Measurements from ENCODE around the gene ARHGAP26. TPM values are rescaled to one million over a fixed set of nuclear protein-coding genes. Genes with fewer than 3 reads are reported as not detected.

Gene ARHGAP26
- polyA plus RNA-seq, 3 donors = 26.5 to 56.8 (median 28.7) TPM

- peak overlapping the region; percentile 35 to 79 (median 50) for H3K27ac Mint-ChIP-seq
- Histone ChIP-seq H3K4me2 (replicated peaks; ENCODE audit: extremely low read depth, low read length, poor library complexity, severe bottlenecking) (no peak overlapping the region), H3K4me1 (ENCODE audit: control insufficient read depth in 1 of 2, insufficient read depth in 2 of 2, low read length in 2 of 2) (peaks cover 56% of the 10 kb centered on the region in 2 donors), H3K9ac (ENCODE audit: insufficient read depth, low read length, poor library complexity, severe bottlenecking) (no peak overlapping the region), H3K4me3 (replicated peaks in 1 of 3; ENCODE audit: low read depth in 2 of 3, low read length in 3 of 3) (no peak overlapping the region), H3K9me3 (replicated peaks in 1 of 2; ENCODE audit: control insufficient read depth in 1 of 2, insufficient read depth in 1 of 2, low read length in 2 of 2) (no peaks in the 10 kb centered on the region), H3K27me3 (ENCODE audit: control insufficient read depth in 2 of 2, insufficient read depth in 2 of 2, low read length in 2 of 2) (no peaks in the 10 kb centered on the region), H2AFZ (ENCODE audit: insufficient read depth, low read depth, low read length, poor library complexity, severe bottlenecking) (no peak overlapping the region), H3K27ac (ENCODE audit: low read depth in 1 of 2, low read length in 2 of 2) (peak overlapping the region in 1 of 2 donors; percentile 30), H3K36me3 (replicated peaks in 1 of 2; ENCODE audit: control insufficient read depth in 1 of 2, insufficient read depth in 2 of 2, low read length in 2 of 2) (no peaks in the 10 kb centered on the region), H4K20me1 (ENCODE audit: insufficient read depth, low read length) (peaks cover 100% of the 10 kb centered on the region), H3K79me2 (ENCODE audit: insufficient read depth, low read length) (peaks cover 100% of the 10 kb centered on the region)
- H3K36me3 Mint-ChIP-seq = peaks cover 24 to 29% of the 10 kb centered on the region in 2 donors
- H3K9me3 Mint-ChIP-seq = no peaks in the 10 kb centered on the region
- no peak for DNase-seq
- 91% methylated on average over 3 of the region's 3 CpGs for WGBS (ENCODE audit: insufficient coverage)
- H3K4me1 Mint-ChIP-seq = peaks cover 80% of the 10 kb centered on the region
- peaks cover 0 to 3% (median 0%) of the 10 kb centered on the region in 3 donors for H3K27me3 Mint-ChIP-seq (ENCODE audit: low read depth in 3 of 3)
- TF ChIP-seq CTCF (IDR thresholded peaks at IDR 0.05) = no peak
- intact Hi-C loops (cut with micrococcal nuclease) = no loop called here
- H3K4me3 Mint-ChIP-seq = no peak overlapping the region
Observed at GRCh38 chr5:142849466-142849865, 79.3 kb downstream of the ARHGAP26 start.

GRCh38 chr5:142849880-142850279 lies 79.7 kb downstream of the ARHGAP26 start:
- Mint-ChIP-seq H3K36me3 (peaks cover 24 to 25% of the 10 kb centered on the region in 2 donors), H3K9me3 (no peaks in the 10 kb centered on the region), H3K4me1 (peaks cover 78% of the 10 kb centered on the region), H3K4me3 (no peak overlapping the region), H3K27me3 (ENCODE audit: low read depth in 3 of 3) (peaks cover 0 to 3% (median 0%) of the 10 kb centered on the region in 3 donors), H3K27ac (peak overlapping the region; percentile 8 to 79 (median 44))
- Histone ChIP-seq H4K20me1 (ENCODE audit: insufficient read depth, low read length) (peaks cover 100% of the 10 kb centered on the region), H2AFZ (ENCODE audit: insufficient read depth, low read depth, low read length, poor library complexity, severe bottlenecking) (no peak overlapping the region), H3K36me3 (replicated peaks in 1 of 2; ENCODE audit: control insufficient read depth in 1 of 2, insufficient read depth in 2 of 2, low read length in 2 of 2) (no peaks in the 10 kb centered on the region), H3K79me2 (ENCODE audit: insufficient read depth, low read length) (peaks cover 100% of the 10 kb centered on the region), H3K4me1 (ENCODE audit: control insufficient read depth in 1 of 2, insufficient read depth in 2 of 2, low read length in 2 of 2) (peaks cover 51% of the 10 kb centered on the region in 2 donors), H3K27ac (ENCODE audit: low read depth in 1 of 2, low read length in 2 of 2) (peak overlapping the region in 1 of 2 donors; percentile 30), H3K27me3 (ENCODE audit: control insufficient read depth in 2 of 2, insufficient read depth in 2 of 2, low read length in 2 of 2) (no peaks in the 10 kb centered on the region), H3K4me3 (replicated peaks in 1 of 3; ENCODE audit: low read depth in 2 of 3, low read length in 3 of 3) (no peak overlapping the region), H3K9me3 (replicated peaks in 1 of 2; ENCODE audit: control insufficient read depth in 1 of 2, insufficient read depth in 1 of 2, low read length in 2 of 2) (no peaks in the 10 kb centered on the region), H3K9ac (ENCODE audit: insufficient read depth, low read length, poor library complexity, severe bottlenecking) (no peak overlapping the region), H3K4me2 (replicated peaks; ENCODE audit: extremely low read depth, low read length, poor library complexity, severe bottlenecking) (no peak overlapping the region)
- WGBS (ENCODE audit: insufficient coverage) = 89% methylated on average over 3 of the region's 3 CpGs
- intact Hi-C loops (cut with micrococcal nuclease) = no loop called here
- TF ChIP-seq CTCF (IDR thresholded peaks at IDR 0.05) = no peak
- no peak for DNase-seq
